ENCODE measurements around the gene ACVR2A. TPM values are rescaled to one million over a fixed set of nuclear protein-coding genes. Genes with fewer than 3 reads are reported as not detected.

ACVR2A gene
- total RNA-seq, 1 experiment from 2014 or later, result 13.4 TPM

DNA sequence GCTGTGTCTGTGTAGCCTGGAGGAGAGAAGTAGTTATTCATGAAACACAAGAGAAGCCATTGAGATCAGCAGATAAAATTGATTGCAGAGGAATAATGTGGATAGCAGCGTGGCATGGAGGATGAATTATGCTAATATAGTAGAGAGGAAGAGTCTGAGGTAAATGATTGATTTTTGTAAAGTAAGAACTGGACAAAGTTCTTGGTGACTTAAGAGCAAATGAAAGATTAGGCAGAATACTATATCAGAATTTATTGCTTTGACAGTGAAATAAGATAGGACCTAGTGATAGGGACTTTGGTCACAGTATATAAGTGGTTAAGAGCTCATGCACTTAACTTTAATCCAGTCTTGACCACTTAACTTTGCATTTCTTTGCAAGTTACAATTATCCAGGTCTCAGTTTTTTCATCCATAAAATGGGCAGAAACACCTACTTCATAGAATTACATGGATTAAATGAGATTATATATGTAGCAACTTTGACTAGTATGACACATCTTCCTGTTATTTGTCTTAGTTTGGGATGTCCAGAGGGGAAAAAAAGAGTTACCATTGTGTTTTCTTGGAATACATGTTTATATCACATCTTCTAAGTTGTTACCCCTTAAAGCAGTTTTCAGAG is 29.1 kb downstream of the ACVR2A start:
- no peak overlapping the region for H2AFZ ChIP-seq (ENCODE audit: low read length)
- H3K56ac ChIP-seq (ENCODE audit: insufficient read length, low read depth, low read length), result no peak overlapping the region
- Mint-ChIP-seq H3K9me3 (no peaks in the 10 kb centered on the region), H3K27ac (no peak overlapping the region), H3K36me3 (ENCODE audit: insufficient read depth in 1 of 3, low read depth in 3 of 3) (0 out of 7 replicates have a peak, but pooled peaks cover 0 to under 1% (median 0%) of the 10 kb centered on the region in 3 experiments), H3K4me1 (peaks cover 29 to 38% of the 10 kb centered on the region in 2 experiments), H3K27me3 (ENCODE audit: low read depth) (no peaks in the 10 kb centered on the region), H3K4me3 (no peak overlapping the region)
- no peaks in the 10 kb centered on the region for H3K27me3 ChIP-seq (ENCODE audit: insufficient read depth, low read length)
- WGBS (ENCODE audit: extremely low coverage, insufficient read length, low lambda C conversion rate), result 100% methylated on average over 1 of the region's 1 CpG
- H2BK20ac ChIP-seq (ENCODE audit: low read depth, low read length, poor library complexity, severe bottlenecking), result no peak overlapping the region
- no peaks in the 10 kb centered on the region for H3K9me3 ChIP-seq (ENCODE audit: control insufficient read depth, low read depth, low read length)
- H4K8ac ChIP-seq (replicated peaks; ENCODE audit: insufficient read length, low read depth, low read length), result no peak overlapping the region
- H4K5ac ChIP-seq (ENCODE audit: insufficient read length, low read depth, low read length), result no peak overlapping the region
- TF ChIP-seq, protein P1, sequence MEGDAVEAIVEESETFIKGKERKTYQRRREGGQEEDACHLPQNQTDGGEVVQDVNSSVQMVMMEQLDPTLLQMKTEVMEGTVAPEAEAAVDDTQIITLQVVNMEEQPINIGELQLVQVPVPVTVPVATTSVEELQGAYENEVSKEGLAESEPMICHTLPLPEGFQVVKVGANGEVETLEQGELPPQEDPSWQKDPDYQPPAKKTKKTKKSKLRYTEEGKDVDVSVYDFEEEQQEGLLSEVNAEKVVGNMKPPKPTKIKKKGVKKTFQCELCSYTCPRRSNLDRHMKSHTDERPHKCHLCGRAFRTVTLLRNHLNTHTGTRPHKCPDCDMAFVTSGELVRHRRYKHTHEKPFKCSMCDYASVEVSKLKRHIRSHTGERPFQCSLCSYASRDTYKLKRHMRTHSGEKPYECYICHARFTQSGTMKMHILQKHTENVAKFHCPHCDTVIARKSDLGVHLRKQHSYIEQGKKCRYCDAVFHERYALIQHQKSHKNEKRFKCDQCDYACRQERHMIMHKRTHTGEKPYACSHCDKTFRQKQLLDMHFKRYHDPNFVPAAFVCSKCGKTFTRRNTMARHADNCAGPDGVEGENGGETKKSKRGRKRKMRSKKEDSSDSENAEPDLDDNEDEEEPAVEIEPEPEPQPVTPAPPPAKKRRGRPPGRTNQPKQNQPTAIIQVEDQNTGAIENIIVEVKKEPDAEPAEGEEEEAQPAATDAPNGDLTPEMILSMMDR (conservative IDR thresholded peaks at IDR 0.05), result no peak
- no peaks in the 10 kb centered on the region for H3K23me2 ChIP-seq (ENCODE audit: insufficient read length, low read depth, low read length, poor library complexity, severe bottlenecking)
- no peak overlapping the region for H4K91ac ChIP-seq (ENCODE audit: insufficient read length, low read depth, low read length)
- no peak overlapping the region for H3K18ac ChIP-seq (ENCODE audit: insufficient read length, low read depth, low read length)
- no peak overlapping the region for H2BK15ac ChIP-seq (ENCODE audit: low read depth, low read length)
- H3K4me1 ChIP-seq (ENCODE audit: insufficient read depth, low read length), result peaks cover 8% of the 10 kb centered on the region; the same call in 1 of the 2 replicates
- no peak overlapping the region for H2AK5ac ChIP-seq (ENCODE audit: insufficient read length, low read length)
- no peak for DNase-seq
- H3K79me1 ChIP-seq (ENCODE audit: insufficient read depth, low read depth, low read length, poor library complexity, severe bottlenecking), result peaks cover 6% of the 10 kb centered on the region
- H3T11ph ChIP-seq (ENCODE audit: low read length), result no peak overlapping the region
- H3K4me2 ChIP-seq (ENCODE audit: insufficient read depth, insufficient read length, low read length), result no peak overlapping the region
- H3K27ac ChIP-seq (ENCODE audit: insufficient read length, low read depth, low read length), result no peak overlapping the region
- no peak overlapping the region for H3K23ac ChIP-seq (ENCODE audit: insufficient read length, low read depth, low read length)
- H2BK12ac ChIP-seq (ENCODE audit: insufficient read length, low read depth, low read length), result no peak overlapping the region
- H2BK5ac ChIP-seq (ENCODE audit: insufficient read length, low read length), result no peak overlapping the region
- no peak overlapping the region for H3K4ac ChIP-seq (ENCODE audit: low read depth, low read length)
- H3K79me2 ChIP-seq (ENCODE audit: insufficient read depth, low read length), result peaks cover 5% of the 10 kb centered on the region; the same call in 1 of the 2 replicates
- no peaks in the 10 kb centered on the region for H4K20me1 ChIP-seq (ENCODE audit: control insufficient read depth, insufficient read depth, insufficient read length)
- no peak overlapping the region for H3K14ac ChIP-seq (ENCODE audit: insufficient read depth, low read length)
- no peak overlapping the region for H3K9ac ChIP-seq (ENCODE audit: extremely low read depth, insufficient read length, low read length)
- no peak overlapping the region for H2BK120ac ChIP-seq (ENCODE audit: low read depth, low read length, poor library complexity, severe bottlenecking)

Data from H9 (cell line).